K562 (cell line): Measurements from ENCODE around the gene TCF4.

Experiments
- CBFB ChIP-seq: sonication (generic); formaldehyde crosslinking; IDR thresholded peaks from 2 replicates; pipeline ENCODE4 v1.4.0; 2020; ENCODE audit warnings: mild to moderate bottlenecking, missing genetic modification reagents
- HNRNPK ChIP-seq: fragments of 200-400 bp; formaldehyde crosslinking; IDR thresholded peaks from one replicate; pipeline ENCODE4 v1.6.1; 2018; ENCODE audit warnings: mild to moderate bottlenecking, low read depth, low read length; ENCODE audit not compliant: poor library complexity, severe bottlenecking
- RHOXF2B ChIP-seq: fragments of 250-450 bp; sonication (Bioruptor Pico); conservative IDR thresholded peaks from 2 replicates; pipeline ENCODE4 v1.5.1; 2021
- ZNF197 ChIP-seq: fragments of 200-800 bp; sonication (Bioruptor generic); IDR thresholded peaks from 2 replicates; pipeline ENCODE4 v1.6.1; 2016; ENCODE audit warnings: low read depth, missing genetic modification characterization, missing compliant biosample characterization
- ZNF212 ChIP-seq: fragments of 450-650 bp; formaldehyde crosslinking; IDR thresholded peaks from 2 replicates; pipeline ENCODE4 v1.4.0; 2020; ENCODE audit warnings: mild to moderate bottlenecking
- ZNF57 ChIP-seq: fragments of 450-650 bp; formaldehyde crosslinking; IDR thresholded peaks from 2 replicates; pipeline ENCODE4 v1.4.0; 2020; ENCODE audit warnings: mild to moderate bottlenecking, moderate library complexity
- TF ChIP-seq, protein P1 (sequence below): fragments of 200-800 bp; sonication (Bioruptor generic); IDR thresholded peaks from 2 replicates; pipeline ENCODE4 v1.6.1; 2017; ENCODE audit warnings: missing genetic modification characterization, missing compliant biosample characterization
- TF ChIP-seq, protein P2 (sequence below): sonication (generic); formaldehyde crosslinking; IDR thresholded peaks from 2 replicates; pipeline ENCODE4 v1.9.0; 2022; ENCODE audit warnings: mild to moderate bottlenecking, missing genetic modification reagents
- TF ChIP-seq, protein P3 (sequence below), 2 experiments: fragments of 450-650 bp; IDR thresholded peaks; 2 replicates each; pipeline ENCODE4 v1.6.1; 2016
- TF ChIP-seq, protein P4 (sequence below): fragments of 450-650 bp; IDR thresholded peaks from 2 replicates; pipeline ENCODE4 v1.7.1; 2018; ENCODE audit warnings: mild to moderate bottlenecking, low read depth; ENCODE audit not compliant: partially characterized antibody

DNA sequence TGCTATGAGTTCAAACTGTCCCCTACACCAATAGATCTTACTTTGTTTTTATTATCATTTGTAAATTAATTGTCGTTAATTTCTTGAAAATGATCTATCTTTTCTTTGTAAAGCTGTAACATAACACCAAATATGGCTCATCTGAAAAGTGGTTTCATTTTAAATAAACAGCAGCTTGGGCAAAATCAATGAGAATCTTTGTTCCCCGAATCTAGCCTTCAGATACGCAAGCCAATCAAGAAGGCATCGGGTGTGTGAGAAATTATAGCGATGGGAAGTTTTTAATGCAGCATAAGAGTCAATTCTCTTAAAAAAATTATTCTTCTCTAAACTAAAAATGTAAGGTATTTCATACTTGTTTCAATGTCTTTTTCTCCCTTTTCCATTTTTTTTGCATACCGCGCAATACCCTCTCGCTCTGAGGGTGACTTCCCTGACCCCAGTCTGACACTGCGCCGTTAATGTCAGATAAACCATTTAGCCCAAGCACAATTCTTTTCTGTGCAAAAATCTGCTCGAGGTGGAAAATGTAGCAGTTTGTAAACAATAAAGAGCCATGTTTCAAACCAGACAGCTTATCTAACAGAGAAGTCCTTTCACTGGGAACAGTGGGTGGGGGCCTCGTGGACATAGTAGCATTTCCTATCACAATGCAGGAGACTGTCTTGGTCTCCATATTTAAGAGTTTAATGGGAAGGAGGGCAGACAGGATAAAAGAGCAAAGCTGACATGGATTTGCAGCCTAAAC lies 129.4 kb downstream of the TCF4 start:
- TF ChIP-seq, protein P1, sequence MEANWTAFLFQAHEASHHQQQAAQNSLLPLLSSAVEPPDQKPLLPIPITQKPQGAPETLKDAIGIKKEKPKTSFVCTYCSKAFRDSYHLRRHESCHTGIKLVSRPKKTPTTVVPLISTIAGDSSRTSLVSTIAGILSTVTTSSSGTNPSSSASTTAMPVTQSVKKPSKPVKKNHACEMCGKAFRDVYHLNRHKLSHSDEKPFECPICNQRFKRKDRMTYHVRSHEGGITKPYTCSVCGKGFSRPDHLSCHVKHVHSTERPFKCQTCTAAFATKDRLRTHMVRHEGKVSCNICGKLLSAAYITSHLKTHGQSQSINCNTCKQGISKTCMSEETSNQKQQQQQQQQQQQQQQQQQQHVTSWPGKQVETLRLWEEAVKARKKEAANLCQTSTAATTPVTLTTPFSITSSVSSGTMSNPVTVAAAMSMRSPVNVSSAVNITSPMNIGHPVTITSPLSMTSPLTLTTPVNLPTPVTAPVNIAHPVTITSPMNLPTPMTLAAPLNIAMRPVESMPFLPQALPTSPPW (CRISPR knock-in tag), result peak; percentile 18; the same call in 1 of the 2 replicates
- TF ChIP-seq, protein P2, sequence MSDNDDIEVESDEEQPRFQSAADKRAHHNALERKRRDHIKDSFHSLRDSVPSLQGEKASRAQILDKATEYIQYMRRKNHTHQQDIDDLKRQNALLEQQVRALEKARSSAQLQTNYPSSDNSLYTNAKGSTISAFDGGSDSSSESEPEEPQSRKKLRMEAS (CRISPR knock-in tag), result no peak
- TF ChIP-seq, protein P3, sequence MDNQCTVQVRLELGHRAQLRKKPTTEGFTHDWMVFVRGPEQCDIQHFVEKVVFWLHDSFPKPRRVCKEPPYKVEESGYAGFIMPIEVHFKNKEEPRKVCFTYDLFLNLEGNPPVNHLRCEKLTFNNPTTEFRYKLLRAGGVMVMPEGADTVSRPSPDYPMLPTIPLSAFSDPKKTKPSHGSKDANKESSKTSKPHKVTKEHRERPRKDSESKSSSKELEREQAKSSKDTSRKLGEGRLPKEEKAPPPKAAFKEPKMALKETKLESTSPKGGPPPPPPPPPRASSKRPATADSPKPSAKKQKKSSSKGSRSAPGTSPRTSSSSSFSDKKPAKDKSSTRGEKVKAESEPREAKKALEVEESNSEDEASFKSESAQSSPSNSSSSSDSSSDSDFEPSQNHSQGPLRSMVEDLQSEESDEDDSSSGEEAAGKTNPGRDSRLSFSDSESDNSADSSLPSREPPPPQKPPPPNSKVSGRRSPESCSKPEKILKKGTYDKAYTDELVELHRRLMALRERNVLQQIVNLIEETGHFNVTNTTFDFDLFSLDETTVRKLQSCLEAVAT (IDR thresholded peaks at IDR 0.05), result no peak
- TF ChIP-seq HNRNPK (no peak), CBFB (no peak), RHOXF2B (CRISPR knock-in tag) (no peak), ZNF57 (no peak), ZNF212 (CRISPR knock-in tag) (no peak), ZNF197 (CRISPR knock-in tag) (no peak)
- TF ChIP-seq, protein P4, sequence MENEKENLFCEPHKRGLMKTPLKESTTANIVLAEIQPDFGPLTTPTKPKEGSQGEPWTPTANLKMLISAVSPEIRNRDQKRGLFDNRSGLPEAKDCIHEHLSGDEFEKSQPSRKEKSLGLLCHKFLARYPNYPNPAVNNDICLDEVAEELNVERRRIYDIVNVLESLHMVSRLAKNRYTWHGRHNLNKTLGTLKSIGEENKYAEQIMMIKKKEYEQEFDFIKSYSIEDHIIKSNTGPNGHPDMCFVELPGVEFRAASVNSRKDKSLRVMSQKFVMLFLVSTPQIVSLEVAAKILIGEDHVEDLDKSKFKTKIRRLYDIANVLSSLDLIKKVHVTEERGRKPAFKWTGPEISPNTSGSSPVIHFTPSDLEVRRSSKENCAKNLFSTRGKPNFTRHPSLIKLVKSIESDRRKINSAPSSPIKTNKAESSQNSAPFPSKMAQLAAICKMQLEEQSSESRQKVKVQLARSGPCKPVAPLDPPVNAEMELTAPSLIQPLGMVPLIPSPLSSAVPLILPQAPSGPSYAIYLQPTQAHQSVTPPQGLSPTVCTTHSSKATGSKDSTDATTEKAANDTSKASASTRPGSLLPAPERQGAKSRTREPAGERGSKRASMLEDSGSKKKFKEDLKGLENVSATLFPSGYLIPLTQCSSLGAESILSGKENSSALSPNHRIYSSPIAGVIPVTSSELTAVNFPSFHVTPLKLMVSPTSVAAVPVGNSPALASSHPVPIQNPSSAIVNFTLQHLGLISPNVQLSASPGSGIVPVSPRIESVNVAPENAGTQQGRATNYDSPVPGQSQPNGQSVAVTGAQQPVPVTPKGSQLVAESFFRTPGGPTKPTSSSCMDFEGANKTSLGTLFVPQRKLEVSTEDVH, result no peak
